OCI-LY3 (cell line): ENCODE measurements around the gene PSMB3.

Experiments
- CTCF ChIP-seq: fragments of 200-600, 300-600 bp; sonication (generic); IDR thresholded peaks from 2 replicates; pipeline ENCODE4 v1.5.1; 2014; ENCODE audit warnings: antibody characterized with exemption, low read length, low read depth
- EZH2phosphoT487 ChIP-seq: fragments of 200-600 bp; shearing (Covaris generic); IDR thresholded peaks from 2 replicates; pipeline ENCODE4 v1.6.1; 2018; ENCODE audit warnings: antibody characterized with exemption, mixed run types, low read depth

- TF ChIP-seq CTCF = no peak
- TF ChIP-seq EZH2phosphoT487 = no peak
Measured at GRCh38 chr17:38783227-38783626, 30.7 kb downstream of the PSMB3 start.
